Astrocyte of the cerebellum (primary cell): ENCODE measurements around the gene DLL3.
A peak's percentile ranks its signal among the peaks of the same experiment; 100 is the strongest.

Experiments
- DNase-seq: peaks from one replicate; pipeline ENCODE4 v3.0.0-alpha.2; 2011; ENCODE audit warnings: low read depth
- H3K4me3 ChIP-seq: 2 replicates; pipeline ENCODE4 v1.5.1; 2011; ENCODE audit warnings: mild to moderate bottlenecking, low read depth, low read length, moderate library complexity
- in situ Hi-C: cut with HindIII; loops from 2 replicates; pipeline ENCODE4 v1.10.0; 2017; ENCODE audit warnings: low sequenced_read_pairs
- TF ChIP-seq, protein P1 (sequence below): IDR thresholded peaks from 2 replicates; pipeline ENCODE4 v1.5.1; 2012; ENCODE audit warnings: low read length, low read depth, moderate library complexity, mild to moderate bottlenecking; ENCODE audit errors: missing control alignments

Gene DLL3

DNA sequence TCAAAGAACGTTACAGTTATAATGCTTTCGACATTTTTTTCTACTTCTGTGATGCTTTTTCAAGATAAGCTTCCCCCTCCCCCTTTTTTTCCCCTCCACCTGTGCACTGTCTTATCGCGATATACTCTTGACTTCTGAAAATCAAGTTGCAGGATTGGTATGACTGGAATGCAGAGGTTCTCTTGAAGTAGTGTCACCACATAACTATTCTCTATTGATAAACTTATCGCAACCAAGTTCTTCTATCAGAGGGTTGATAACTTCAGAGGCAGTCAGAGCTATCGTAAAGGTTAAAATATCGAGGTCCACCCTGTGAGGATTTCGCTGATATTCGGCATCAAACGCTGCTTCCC, 40.4 kb downstream of the DLL3 start:
- peak overlapping the region; percentile 83 for H3K4me3 ChIP-seq
- TF ChIP-seq, protein P1, sequence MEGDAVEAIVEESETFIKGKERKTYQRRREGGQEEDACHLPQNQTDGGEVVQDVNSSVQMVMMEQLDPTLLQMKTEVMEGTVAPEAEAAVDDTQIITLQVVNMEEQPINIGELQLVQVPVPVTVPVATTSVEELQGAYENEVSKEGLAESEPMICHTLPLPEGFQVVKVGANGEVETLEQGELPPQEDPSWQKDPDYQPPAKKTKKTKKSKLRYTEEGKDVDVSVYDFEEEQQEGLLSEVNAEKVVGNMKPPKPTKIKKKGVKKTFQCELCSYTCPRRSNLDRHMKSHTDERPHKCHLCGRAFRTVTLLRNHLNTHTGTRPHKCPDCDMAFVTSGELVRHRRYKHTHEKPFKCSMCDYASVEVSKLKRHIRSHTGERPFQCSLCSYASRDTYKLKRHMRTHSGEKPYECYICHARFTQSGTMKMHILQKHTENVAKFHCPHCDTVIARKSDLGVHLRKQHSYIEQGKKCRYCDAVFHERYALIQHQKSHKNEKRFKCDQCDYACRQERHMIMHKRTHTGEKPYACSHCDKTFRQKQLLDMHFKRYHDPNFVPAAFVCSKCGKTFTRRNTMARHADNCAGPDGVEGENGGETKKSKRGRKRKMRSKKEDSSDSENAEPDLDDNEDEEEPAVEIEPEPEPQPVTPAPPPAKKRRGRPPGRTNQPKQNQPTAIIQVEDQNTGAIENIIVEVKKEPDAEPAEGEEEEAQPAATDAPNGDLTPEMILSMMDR: no peak
- in situ Hi-C loops: no loop called here
- DNase-seq: no peak

DNA sequence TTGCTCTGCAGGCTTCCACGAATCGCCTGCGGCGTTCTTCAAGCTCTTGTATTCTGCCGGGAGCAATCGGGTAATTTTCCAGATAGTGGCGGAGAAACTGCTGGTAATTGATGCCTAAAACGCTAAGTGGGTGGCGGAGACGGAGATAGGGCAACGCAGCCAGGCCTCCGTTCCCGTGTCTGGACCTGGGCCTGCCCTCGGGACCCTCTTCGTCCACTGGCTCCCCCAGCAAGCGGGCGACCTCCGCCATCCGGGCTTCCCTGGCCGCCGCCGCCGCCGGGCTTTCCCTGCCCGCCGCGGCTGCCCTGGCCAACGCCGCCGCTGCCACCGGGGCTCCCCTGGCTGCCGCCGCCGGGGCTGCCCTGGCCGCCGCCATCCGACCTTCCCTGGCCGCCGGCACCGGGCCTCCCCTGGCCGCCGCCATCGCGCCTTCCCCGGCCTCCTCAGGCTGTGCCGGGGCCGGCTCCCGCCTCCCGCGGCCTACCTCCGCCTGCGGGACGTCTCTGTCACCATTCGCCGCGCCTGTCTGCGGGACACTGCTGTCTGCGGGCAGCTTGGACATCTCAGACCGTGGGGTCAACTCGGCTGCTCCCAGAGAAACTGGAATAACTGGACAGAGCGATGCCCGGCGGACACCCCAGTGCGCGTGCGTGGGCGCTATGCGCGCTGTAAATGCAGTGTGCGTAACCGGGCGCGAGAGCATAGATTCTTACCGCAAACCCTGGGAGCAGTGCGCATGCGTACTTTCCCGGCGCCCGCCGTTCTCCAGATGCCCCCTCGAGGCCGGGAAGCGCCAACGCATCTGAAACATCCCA, 41.0 kb downstream of the DLL3 start, which contains the start of gene EID2:
Gene EID2 (minus strand): TSS at position 644 of the 815 bp plus-strand sequence. CDS start 82 bp downstream, at position 562.
- in situ Hi-C loops: no loop called here
- TF ChIP-seq, protein P1: peak; percentile 82
- H3K4me3 ChIP-seq: peak within 1 kb of the TSS; percentile 83
- peak; percentile 87 for DNase-seq

DNA sequence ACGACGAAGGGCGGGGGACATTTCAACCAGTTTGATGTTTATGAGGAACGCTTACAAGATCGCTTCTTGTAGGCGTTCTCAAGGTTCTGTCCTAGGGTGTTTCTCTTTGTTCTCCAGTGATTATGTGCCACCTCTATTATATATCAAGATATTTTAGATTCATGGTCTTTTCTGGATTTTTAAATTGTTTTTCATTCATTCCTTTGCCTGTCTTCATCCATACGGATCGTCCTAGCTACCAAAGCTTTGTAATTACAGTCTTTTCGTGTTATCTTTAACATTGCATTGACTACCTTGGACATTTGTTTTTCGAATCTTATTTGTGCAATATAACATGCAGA, 41.6 kb downstream of the DLL3 start:
- H3K4me3 ChIP-seq: peak overlapping the region; percentile 83
- no peak for DNase-seq
- in situ Hi-C loops: no loop called here
- TF ChIP-seq, protein P1: no peak

DNA sequence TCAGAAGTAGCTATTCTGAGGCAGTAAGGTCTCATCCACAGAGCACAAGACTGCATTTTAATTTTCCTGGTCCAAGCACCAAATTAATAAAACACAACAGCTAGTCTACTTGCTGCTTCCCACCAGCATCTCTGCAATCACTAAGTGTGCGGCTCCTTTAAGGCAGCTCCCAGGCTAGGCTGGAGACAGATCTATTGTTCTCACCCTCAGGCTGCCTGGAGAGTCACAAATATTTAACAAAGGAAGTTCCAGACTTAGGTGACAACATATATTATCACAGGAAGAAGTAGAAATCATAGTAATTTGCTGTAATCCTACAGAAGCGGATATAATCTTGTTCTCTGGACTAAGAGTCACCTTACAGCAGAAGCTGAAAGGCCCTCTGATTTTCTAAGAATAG, 43.5 kb downstream of the DLL3 start:
- DNase-seq: no peak
- TF ChIP-seq, protein P1: no peak
- in situ Hi-C loops: no loop called here
- H3K4me3 ChIP-seq: no peak overlapping the region

DNA sequence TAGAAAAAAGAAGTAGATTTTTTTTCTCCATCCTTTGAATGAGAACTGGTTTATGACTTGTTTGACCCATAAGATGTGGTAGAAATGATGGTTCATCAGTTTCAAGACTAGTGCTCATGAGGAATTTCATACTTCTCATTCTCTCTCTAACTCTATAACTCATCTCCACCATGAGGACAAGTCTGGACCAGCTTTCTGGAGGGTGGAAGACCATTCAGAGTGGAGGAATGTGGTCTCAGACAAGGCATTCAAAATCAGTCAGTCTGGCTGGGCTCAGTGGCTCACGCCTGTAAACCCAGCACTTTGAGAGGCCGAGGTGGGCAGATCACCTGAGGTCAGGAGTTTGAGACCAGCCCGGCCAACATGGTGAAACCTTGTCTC, 44.7 kb downstream of the DLL3 start:
- TF ChIP-seq, protein P1: no peak
- no peak for DNase-seq
- H3K4me3 ChIP-seq: no peak overlapping the region
- in situ Hi-C loops: no loop called here

DNA sequence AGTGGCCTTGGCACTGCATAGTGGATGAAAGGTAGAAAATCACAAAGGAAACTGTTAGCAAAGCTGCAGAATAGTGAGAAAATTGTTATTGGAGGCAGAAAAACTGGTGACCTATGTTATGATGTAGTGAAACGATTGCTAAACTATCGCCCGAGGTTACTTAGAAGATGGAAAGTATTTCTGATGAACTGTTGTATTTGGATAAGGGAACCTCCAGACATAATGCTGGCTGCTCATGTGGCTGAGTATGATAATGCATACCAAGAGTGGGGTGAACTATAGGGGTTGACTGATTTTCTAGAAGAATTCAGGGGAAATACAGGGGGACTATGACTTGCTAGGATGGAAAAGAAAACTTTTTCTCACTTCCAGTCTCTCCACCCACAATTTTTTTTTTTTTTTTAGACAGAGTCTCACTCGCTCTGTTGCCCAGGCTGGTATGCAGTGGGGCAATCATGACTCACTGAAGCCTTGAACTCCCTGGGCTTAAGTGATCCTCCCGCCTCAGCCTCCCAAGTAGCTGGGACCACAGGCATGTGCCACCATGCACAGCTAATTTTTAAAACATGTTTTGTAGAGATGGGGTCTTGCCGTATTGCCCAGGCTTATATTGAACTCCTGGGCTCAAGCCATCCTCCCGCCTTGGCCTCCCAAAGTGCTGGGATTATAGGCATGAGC, 45.6 kb downstream of the DLL3 start:
- H3K4me3 ChIP-seq: no peak overlapping the region
- TF ChIP-seq, protein P1: no peak

More for the DNA sequence above, 45.6 kb downstream of the DLL3 start:
- in situ Hi-C loops: no loop called here
- no peak for DNase-seq
